ENCODE measurements around the gene CHST10.
A peak's percentile ranks its signal among the peaks of the same experiment; 100 is the strongest.
"Not testable (repeated sequence)": the region's sequence is repeated elsewhere in the genome, so short reads cannot be mapped to it uniquely, and the experiment has no call there.

CHST10 gene

GRCh38 chr2:100392715-100393114, 24.8 kb downstream of the CHST10 start:
- no peak for DNase-seq (ENCODE audit: low read depth)

- DNase-seq (ENCODE audit: low read depth) = no peak
These were observed 25.5 kb downstream of the CHST10 start for GRCh38 chr2:100391735-100392515.

GRCh38 chr2:100390001-100390940, 27.2 kb downstream of the CHST10 start:
- no peak for DNase-seq (ENCODE audit: low read depth)

GRCh38 chr2:100388703-100389102, 28.8 kb downstream of the CHST10 start:
- no peak for DNase-seq (ENCODE audit: low read depth)

- no peak for DNase-seq (ENCODE audit: low read depth)
These were observed 33.5 kb downstream of the CHST10 start for GRCh38 chr2:100383954-100384353.

- DNase-seq (ENCODE audit: low read depth) = no peak
These were observed 34.2 kb downstream of the CHST10 start for GRCh38 chr2:100383306-100383705.

- peak; percentile 61 for DNase-seq (ENCODE audit: low read depth)
These were observed 36.2 kb downstream of the CHST10 start for GRCh38 chr2:100381240-100381639.

GRCh38 chr2:100380681-100381080, 36.8 kb downstream of the CHST10 start:
- no peak for DNase-seq (ENCODE audit: low read depth)

- no peak for DNase-seq (ENCODE audit: low read depth)
These were observed 40.6 kb downstream of the CHST10 start for GRCh38 chr2:100376836-100377235.

- DNase-seq (ENCODE audit: low read depth) = no peak
These were observed 50.3 kb downstream of the CHST10 start for GRCh38 chr2:100367163-100367562.

GRCh38 chr2:100365434-100365833, 52.0 kb downstream of the CHST10 start:
- no peak for DNase-seq (ENCODE audit: low read depth)

GRCh38 chr2:100362269-100362668, 55.2 kb downstream of the CHST10 start:
- DNase-seq (ENCODE audit: low read depth) = not testable (repeated sequence)

- no peak for DNase-seq (ENCODE audit: low read depth)
These were observed 57.9 kb downstream of the CHST10 start for GRCh38 chr2:100359576-100359975.

GRCh38 chr2:100358554-100358953, 58.9 kb downstream of the CHST10 start:
- no peak for DNase-seq (ENCODE audit: low read depth)

- no peak for DNase-seq (ENCODE audit: low read depth)
These were observed 64.9 kb downstream of the CHST10 start for GRCh38 chr2:100352521-100352920.

- DNase-seq (ENCODE audit: low read depth) = no peak
These were observed 66.7 kb downstream of the CHST10 start for GRCh38 chr2:100350661-100351185.

GRCh38 chr2:100345144-100345543, 72.3 kb downstream of the CHST10 start:
- DNase-seq (ENCODE audit: low read depth) = not testable (repeated sequence)

GRCh38 chr2:100344433-100344832, 73.0 kb downstream of the CHST10 start:
- DNase-seq (ENCODE audit: low read depth) = no peak

GRCh38 chr2:100342466-100342865, 75.0 kb downstream of the CHST10 start:
- not testable (repeated sequence) for DNase-seq (ENCODE audit: low read depth)
